ENCODE measurements around the gene PADI1.

PADI1 gene

DNA sequence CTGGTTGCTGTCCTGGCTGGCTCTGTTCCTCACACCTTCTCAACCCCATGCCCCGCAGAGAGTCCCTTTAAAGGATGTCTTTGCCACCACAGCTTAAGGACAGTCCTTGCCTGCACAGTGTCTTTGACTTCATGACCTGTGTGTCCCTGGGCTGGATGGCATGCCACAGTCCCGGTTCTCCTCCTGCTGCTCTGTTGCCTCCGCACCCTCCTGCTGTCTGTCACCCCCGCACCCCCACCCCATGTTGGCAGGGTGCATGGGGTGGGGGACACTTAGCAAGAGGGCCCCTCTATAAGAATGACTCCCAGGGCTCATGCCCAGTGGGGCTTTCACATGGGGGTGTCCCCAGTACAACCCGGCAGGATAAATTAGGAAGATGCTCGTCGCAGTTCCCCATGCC is 41.6 kb upstream of the PADI1 start:
- H3K36me3 ChIP-seq (replicated peaks; ENCODE audit: low read depth, low read length), result no peaks in the 10 kb centered on the region
- no peak overlapping the region for H3K4me3 ChIP-seq (ENCODE audit: low read length)
- no peak overlapping the region for H2AFZ ChIP-seq (ENCODE audit: low read depth, low read length)
- H3K79me2 ChIP-seq (ENCODE audit: low read length), result no peaks in the 10 kb centered on the region
- no peak overlapping the region for H3K9ac ChIP-seq (ENCODE audit: low read length)
- peaks cover 5% of the 10 kb centered on the region; the same call in 1 of the 2 replicates for H3K4me1 ChIP-seq (ENCODE audit: low read length)
- H4K20me1 ChIP-seq (ENCODE audit: insufficient read depth, low read length), result no peaks in the 10 kb centered on the region
- H3K4me2 ChIP-seq (ENCODE audit: low read length), result no peak overlapping the region
- TF ChIP-seq EZH2phosphoT487 (IDR thresholded peaks at IDR 0.05; ENCODE audit: low read depth) (no peak), CTCF (IDR thresholded peaks at IDR 0.05; ENCODE audit: low read depth, low read length) (no peak)
- no peaks in the 10 kb centered on the region for H3K9me3 ChIP-seq (ENCODE audit: insufficient read depth, low read length)
- no peaks in the 10 kb centered on the region for H3K27me3 ChIP-seq (ENCODE audit: low read depth, low read length)
- H3K27ac ChIP-seq (ENCODE audit: low read length), result no peak overlapping the region

GRCh38 chr1:17163789-17164666 is 40.9 kb upstream of the PADI1 start:
- no peak overlapping the region for H3K27ac ChIP-seq (ENCODE audit: low read length)
- no peak overlapping the region for H3K4me3 ChIP-seq (ENCODE audit: low read length)
- TF ChIP-seq EZH2phosphoT487 (IDR thresholded peaks at IDR 0.05; ENCODE audit: low read depth), result no peak
- TF ChIP-seq CTCF (IDR thresholded peaks at IDR 0.05; ENCODE audit: low read depth, low read length), result no peak
- no peaks in the 10 kb centered on the region for H3K9me3 ChIP-seq (ENCODE audit: insufficient read depth, low read length)
- peaks cover 5% of the 10 kb centered on the region; the same call in 1 of the 2 replicates for H3K4me1 ChIP-seq (ENCODE audit: low read length)
- H2AFZ ChIP-seq (ENCODE audit: low read depth, low read length), result no peak overlapping the region
- H4K20me1 ChIP-seq (ENCODE audit: insufficient read depth, low read length), result no peaks in the 10 kb centered on the region
- H3K36me3 ChIP-seq (replicated peaks; ENCODE audit: low read depth, low read length), result no peaks in the 10 kb centered on the region
- H3K9ac ChIP-seq (ENCODE audit: low read length), result no peak overlapping the region
- H3K27me3 ChIP-seq (ENCODE audit: low read depth, low read length), result no peaks in the 10 kb centered on the region
- no peaks in the 10 kb centered on the region for H3K79me2 ChIP-seq (ENCODE audit: low read length)
- H3K4me2 ChIP-seq (ENCODE audit: low read length), result no peak overlapping the region

DNA sequence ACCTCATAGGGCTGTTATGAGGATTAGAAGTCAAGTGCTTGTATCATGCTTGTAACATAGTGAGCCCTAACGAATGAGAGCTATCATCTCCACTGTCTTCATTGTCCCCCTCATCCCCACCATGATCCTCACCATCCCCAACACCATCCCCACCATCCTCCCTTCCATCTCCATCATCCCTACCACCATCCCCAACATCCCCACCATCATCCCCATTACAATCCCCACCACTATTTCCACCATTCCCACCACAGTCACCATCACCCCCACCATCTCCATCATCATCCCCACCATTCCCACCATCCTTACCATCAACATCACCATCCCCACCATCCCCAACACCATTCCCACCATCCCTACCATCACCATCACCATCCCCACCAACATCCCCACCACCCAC is 39.1 kb upstream of the PADI1 start:
- Histone ChIP-seq H3K4me2 (ENCODE audit: low read length) (no peak overlapping the region), H3K79me2 (ENCODE audit: low read length) (no peaks in the 10 kb centered on the region), H3K4me3 (ENCODE audit: low read length) (no peak overlapping the region), H4K20me1 (ENCODE audit: insufficient read depth, low read length) (no peaks in the 10 kb centered on the region), H3K9me3 (ENCODE audit: insufficient read depth, low read length) (no peaks in the 10 kb centered on the region), H3K27ac (ENCODE audit: low read length) (no peak overlapping the region), H3K36me3 (replicated peaks; ENCODE audit: low read depth, low read length) (no peaks in the 10 kb centered on the region), H3K9ac (ENCODE audit: low read length) (no peak overlapping the region), H3K4me1 (ENCODE audit: low read length) (peaks cover 5% of the 10 kb centered on the region; the same call in 1 of the 2 replicates), H2AFZ (ENCODE audit: low read depth, low read length) (no peak overlapping the region), H3K27me3 (ENCODE audit: low read depth, low read length) (no peaks in the 10 kb centered on the region)
- no peak for TF ChIP-seq EZH2phosphoT487 (IDR thresholded peaks at IDR 0.05; ENCODE audit: low read depth)
- no peak for TF ChIP-seq CTCF (IDR thresholded peaks at IDR 0.05; ENCODE audit: low read depth, low read length)

DNA sequence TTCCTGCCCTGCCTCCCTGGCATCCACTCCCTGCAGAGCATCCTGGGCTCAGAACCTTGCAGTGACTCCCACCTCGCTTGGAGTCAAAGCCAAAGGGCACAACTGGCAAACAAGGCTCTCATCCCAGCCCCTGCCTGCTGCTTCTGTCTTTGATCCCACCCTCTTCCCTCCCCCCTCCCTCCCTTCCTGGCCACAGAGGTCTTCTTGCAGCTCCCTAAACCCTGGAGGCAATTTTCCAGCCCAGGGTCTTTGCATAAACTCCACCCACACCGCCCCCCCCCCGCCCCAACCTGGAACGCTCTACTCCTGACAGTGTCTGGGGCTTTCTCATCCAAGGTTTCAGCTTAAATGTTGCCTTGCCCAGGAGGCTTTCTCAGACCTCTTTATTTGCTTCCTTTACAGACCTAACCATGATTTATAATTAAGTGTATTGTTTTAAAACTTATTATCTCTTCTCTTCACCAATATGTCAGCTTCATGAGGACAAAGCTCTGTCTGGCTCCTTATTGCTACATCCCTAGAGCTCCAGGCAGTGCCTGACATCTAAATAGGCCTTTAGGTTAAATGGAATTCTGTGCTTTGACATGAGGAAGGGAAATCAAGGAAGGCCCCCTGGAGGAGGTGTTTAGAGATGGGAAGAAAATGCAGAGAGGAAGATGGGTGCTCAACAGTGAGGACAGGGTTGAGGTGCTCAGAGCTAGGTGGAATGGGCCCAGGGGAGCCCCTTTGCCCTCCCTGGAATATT is 37.7 kb upstream of the PADI1 start:
- Histone ChIP-seq H3K27ac (ENCODE audit: low read length) (no peak overlapping the region), H4K20me1 (ENCODE audit: insufficient read depth, low read length) (no peaks in the 10 kb centered on the region), H3K4me2 (ENCODE audit: low read length) (no peak overlapping the region), H3K36me3 (replicated peaks; ENCODE audit: low read depth, low read length) (no peaks in the 10 kb centered on the region), H2AFZ (ENCODE audit: low read depth, low read length) (no peak overlapping the region), H3K9ac (ENCODE audit: low read length) (no peak overlapping the region), H3K79me2 (ENCODE audit: low read length) (no peaks in the 10 kb centered on the region), H3K9me3 (ENCODE audit: insufficient read depth, low read length) (no peaks in the 10 kb centered on the region), H3K4me3 (ENCODE audit: low read length) (no peak overlapping the region), H3K4me1 (ENCODE audit: low read length) (no peaks in the 10 kb centered on the region), H3K27me3 (ENCODE audit: low read depth, low read length) (no peaks in the 10 kb centered on the region)
- TF ChIP-seq EZH2phosphoT487 (IDR thresholded peaks at IDR 0.05; ENCODE audit: low read depth) (no peak), CTCF (IDR thresholded peaks at IDR 0.05; ENCODE audit: low read depth, low read length) (no peak)
